PFSK-1 (cell line): ENCODE measurements around the gene GRXCR2.

Experiments
- FOXP2 ChIP-seq: optimal IDR thresholded peaks from 2 replicates; pipeline ENCODE3; 2011; ENCODE audit warnings: borderline replicate concordance, control low read depth, inconsistent platforms; ENCODE audit not compliant: insufficient read depth; ENCODE audit errors: extremely low read length, extremely low read depth
- POLR2AphosphoS5 ChIP-seq: IDR thresholded peaks from 2 replicates; pipeline ENCODE4 v1.6.1; 2012; ENCODE audit warnings: low read depth, mild to moderate bottlenecking, control low read depth, low read length, moderate library complexity
- SIN3A ChIP-seq: IDR thresholded peaks from 2 replicates; pipeline ENCODE4 v1.6.1; 2012; ENCODE audit warnings: mild to moderate bottlenecking, low read length, moderate library complexity, borderline replicate concordance; ENCODE audit not compliant: insufficient read depth
- TAF1 ChIP-seq: IDR thresholded peaks from 2 replicates; pipeline ENCODE4 v1.6.1; 2012; ENCODE audit warnings: low read length, control low read depth, borderline replicate concordance; ENCODE audit not compliant: insufficient read depth
- TF ChIP-seq, protein P1 (sequence below), 2 experiments: IDR thresholded peaks; 2 replicates each; pipeline versions ENCODE4 v1.6.1 to v1.8.0; 2011 to 2012; ENCODE audit warnings: low read depth in 2 of 2, low read length in 2 of 2, control low read depth in 1 of 2, inconsistent platforms in 1 of 2, mild to moderate bottlenecking in 1 of 2, moderate library complexity in 1 of 2; ENCODE audit not compliant: insufficient read depth in 1 of 2

GRXCR2 gene

DNA sequence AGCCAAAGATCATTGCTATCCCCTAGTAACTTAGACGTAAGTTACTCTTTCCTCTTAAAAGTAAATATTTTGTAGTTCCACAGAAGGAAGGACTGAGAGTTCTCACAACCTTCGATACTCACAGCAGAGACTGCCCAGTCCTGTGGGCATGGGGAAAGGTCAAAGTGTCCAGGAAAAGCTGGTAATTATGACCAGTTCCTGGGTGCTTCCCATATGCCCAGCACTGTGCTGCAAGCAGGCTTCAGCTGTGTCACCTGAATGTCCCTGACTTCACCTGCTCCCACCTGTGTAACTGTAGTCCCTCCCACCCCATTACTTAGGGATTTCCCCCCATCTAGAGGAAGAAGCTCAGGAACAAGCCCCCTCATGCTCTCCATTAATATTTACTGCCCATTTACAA lies 45.6 kb upstream of the GRXCR2 start:
- TF ChIP-seq FOXP2 (no peak), SIN3A (no peak), POLR2AphosphoS5 (no peak), TAF1 (no peak)
- TF ChIP-seq, protein P1, sequence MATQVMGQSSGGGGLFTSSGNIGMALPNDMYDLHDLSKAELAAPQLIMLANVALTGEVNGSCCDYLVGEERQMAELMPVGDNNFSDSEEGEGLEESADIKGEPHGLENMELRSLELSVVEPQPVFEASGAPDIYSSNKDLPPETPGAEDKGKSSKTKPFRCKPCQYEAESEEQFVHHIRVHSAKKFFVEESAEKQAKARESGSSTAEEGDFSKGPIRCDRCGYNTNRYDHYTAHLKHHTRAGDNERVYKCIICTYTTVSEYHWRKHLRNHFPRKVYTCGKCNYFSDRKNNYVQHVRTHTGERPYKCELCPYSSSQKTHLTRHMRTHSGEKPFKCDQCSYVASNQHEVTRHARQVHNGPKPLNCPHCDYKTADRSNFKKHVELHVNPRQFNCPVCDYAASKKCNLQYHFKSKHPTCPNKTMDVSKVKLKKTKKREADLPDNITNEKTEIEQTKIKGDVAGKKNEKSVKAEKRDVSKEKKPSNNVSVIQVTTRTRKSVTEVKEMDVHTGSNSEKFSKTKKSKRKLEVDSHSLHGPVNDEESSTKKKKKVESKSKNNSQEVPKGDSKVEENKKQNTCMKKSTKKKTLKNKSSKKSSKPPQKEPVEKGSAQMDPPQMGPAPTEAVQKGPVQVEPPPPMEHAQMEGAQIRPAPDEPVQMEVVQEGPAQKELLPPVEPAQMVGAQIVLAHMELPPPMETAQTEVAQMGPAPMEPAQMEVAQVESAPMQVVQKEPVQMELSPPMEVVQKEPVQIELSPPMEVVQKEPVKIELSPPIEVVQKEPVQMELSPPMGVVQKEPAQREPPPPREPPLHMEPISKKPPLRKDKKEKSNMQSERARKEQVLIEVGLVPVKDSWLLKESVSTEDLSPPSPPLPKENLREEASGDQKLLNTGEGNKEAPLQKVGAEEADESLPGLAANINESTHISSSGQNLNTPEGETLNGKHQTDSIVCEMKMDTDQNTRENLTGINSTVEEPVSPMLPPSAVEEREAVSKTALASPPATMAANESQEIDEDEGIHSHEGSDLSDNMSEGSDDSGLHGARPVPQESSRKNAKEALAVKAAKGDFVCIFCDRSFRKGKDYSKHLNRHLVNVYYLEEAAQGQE (IDR thresholded peaks at IDR 0.05; ENCODE audit: insufficient read depth in 1 of 2, low read depth in 2 of 2, low read length in 2 of 2), result no peak

DNA sequence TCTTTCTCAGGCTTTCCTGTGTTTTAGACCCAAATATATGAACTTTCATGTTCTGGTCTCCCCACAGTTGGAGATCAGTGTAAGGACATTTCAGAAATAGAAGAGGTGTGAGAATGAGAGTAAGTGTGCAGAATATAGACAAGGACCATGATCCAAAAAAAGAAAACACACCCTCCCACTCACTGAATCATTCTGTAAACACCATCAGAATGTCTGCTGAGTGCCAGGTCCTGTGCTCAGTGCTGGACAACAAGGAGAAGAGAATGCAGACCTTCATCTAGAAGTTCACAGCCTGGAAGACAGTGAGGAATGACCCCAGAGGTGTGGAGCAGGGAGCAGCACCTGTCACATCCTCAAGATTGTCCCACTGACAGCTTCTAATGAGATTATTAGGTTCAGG lies 44.5 kb upstream of the GRXCR2 start:
- TF ChIP-seq POLR2AphosphoS5, result no peak
- TF ChIP-seq SIN3A, result no peak
- no peak for TF ChIP-seq FOXP2
- no peak for TF ChIP-seq TAF1
- TF ChIP-seq, protein P1 (IDR thresholded peaks at IDR 0.05; ENCODE audit: insufficient read depth in 1 of 2, low read depth in 2 of 2, low read length in 2 of 2), result no peak

DNA sequence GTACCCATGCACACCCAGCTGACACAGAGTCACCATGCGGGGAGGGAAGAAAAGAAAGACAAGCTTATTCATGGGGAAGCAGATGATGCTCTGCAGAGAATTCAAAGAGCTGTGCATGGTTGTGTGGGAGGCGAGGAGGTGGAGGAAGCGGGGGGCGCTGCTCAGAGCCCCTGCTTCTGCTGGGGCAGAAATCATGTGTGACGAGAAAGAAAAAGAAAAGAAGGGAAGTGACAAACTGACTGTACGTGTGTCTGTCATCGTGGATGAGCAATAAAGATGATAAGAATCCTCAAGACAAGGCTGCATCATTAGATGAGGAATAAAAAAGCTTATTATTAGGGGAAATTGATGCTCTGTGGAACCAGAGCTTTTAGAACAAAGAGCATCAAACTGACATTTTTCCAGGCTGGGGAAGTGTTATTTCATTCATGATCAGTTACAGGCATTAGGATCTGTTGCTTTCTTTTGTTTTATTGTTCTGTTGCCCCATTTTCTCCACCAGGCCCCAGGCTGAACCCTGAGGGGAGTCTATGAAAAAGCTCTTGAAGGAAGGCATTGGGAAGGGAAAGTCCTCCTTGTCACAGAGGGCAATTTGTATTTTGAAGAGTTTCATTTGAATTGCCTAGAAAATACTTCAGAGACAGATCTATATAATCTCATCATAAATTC lies 43.3 kb upstream of the GRXCR2 start:
- TF ChIP-seq FOXP2, result no peak
- TF ChIP-seq POLR2AphosphoS5, result no peak
- no peak for TF ChIP-seq SIN3A
- no peak for TF ChIP-seq TAF1
- TF ChIP-seq, protein P1 (IDR thresholded peaks at IDR 0.05; ENCODE audit: insufficient read depth in 1 of 2, low read depth in 2 of 2, low read length in 2 of 2), result no peak

DNA sequence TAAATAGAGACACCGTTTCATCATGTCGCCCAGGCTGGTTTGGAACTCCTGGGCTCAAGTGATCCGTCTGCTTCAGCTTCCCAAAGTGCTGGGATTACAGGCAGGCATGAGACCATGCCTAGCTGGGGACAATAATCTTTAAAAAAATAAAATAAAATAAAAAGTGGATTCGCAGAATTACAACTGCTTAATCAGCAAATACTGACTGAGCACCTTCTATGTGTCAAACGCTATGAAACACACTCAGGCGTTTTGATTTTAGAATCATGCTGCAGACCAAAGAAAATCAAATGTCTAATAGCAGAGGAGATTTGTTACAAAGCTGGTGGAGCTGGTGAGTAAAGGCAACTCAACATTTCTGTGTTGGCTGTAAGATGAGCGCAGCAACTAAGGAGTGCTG lies 40.9 kb upstream of the GRXCR2 start:
- no peak for TF ChIP-seq SIN3A
- TF ChIP-seq FOXP2, result no peak
- TF ChIP-seq, protein P1 (IDR thresholded peaks at IDR 0.05; ENCODE audit: insufficient read depth in 1 of 2, low read depth in 2 of 2, low read length in 2 of 2), result no peak
- TF ChIP-seq TAF1, result no peak
- TF ChIP-seq POLR2AphosphoS5, result no peak

DNA sequence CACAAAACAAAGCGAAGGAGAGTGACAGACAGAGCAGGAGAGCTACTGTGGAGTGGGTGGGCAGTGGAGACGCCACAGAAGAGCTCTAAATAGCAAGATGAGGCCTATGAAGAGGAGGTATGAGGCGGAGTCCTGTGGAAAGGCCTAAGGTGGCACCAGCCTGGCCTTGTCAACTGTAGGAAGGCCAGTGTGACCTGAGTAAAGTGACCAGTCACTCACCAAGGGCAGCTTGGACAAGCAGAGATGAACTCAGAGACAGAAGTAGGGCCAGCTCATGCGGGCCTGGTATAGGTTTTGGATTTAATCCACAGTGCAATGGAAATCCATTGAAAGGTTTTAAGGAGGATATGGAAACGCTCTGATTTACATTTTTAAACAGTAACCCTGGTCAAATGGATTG lies 39.8 kb upstream of the GRXCR2 start:
- no peak for TF ChIP-seq TAF1
- no peak for TF ChIP-seq POLR2AphosphoS5
